HEK293 (cell line): ENCODE data around the gene TEPSIN.

Experiments used
- TF ChIP-seq, protein P1 (sequence below): fragments of 450-650 bp; formaldehyde crosslinking; IDR thresholded peaks from 2 replicates; pipeline ENCODE4 v1.5.1; 2016; ENCODE audit warnings: missing biosample characterization, missing genetic modification characterization
- TF ChIP-seq, protein P2 (sequence below): fragments of 450-650 bp; formaldehyde crosslinking; optimal IDR thresholded peaks from 2 replicates; pipeline ENCODE3; 2016; ENCODE audit warnings: missing biosample characterization, mild to moderate bottlenecking, missing genetic modification characterization

DNA sequence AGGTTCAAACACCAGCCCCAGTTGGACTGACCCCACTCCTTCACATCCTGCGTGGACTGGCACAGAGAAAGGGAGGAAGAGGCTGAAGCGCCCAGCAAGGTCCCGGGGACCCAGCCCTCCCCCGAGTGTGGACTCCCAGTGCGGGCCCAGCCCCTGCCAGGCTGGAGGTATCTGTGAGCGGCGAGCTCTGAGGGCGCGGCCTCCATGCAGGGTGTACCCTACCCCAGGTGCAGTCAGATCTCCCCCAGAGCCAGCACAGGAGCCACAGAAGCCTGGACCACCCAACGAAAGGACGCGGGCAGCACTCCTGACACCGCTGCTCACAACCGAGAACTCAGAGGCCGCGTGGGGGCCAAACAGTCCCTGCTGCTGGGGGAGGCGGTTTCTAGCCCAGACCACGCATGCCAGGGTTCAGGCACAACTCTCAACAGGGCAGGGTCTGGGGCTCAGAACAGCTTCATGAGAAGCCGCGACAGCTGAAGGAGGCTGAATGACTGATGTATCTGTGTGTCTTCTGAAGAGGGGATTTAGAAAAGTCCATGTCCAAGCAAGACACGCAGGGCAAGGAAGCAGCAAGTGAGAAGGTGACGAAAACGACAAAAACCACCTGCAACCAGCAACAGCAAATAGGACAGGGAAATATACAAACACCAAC is 47.8 kb upstream of the TEPSIN start:
- TF ChIP-seq, protein P1, sequence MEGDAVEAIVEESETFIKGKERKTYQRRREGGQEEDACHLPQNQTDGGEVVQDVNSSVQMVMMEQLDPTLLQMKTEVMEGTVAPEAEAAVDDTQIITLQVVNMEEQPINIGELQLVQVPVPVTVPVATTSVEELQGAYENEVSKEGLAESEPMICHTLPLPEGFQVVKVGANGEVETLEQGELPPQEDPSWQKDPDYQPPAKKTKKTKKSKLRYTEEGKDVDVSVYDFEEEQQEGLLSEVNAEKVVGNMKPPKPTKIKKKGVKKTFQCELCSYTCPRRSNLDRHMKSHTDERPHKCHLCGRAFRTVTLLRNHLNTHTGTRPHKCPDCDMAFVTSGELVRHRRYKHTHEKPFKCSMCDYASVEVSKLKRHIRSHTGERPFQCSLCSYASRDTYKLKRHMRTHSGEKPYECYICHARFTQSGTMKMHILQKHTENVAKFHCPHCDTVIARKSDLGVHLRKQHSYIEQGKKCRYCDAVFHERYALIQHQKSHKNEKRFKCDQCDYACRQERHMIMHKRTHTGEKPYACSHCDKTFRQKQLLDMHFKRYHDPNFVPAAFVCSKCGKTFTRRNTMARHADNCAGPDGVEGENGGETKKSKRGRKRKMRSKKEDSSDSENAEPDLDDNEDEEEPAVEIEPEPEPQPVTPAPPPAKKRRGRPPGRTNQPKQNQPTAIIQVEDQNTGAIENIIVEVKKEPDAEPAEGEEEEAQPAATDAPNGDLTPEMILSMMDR = no peak
- TF ChIP-seq, protein P2, sequence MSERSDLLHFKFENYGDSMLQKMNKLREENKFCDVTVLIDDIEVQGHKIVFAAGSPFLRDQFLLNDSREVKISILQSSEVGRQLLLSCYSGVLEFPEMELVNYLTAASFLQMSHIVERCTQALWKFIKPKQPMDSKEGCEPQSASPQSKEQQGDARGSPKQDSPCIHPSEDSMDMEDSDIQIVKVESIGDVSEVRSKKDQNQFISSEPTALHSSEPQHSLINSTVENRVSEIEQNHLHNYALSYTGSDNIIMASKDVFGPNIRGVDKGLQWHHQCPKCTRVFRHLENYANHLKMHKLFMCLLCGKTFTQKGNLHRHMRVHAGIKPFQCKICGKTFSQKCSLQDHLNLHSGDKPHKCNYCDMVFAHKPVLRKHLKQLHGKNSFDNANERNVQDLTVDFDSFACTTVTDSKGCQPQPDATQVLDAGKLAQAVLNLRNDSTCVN (tag by site-specific recombination) = no peak
